Measurements from ENCODE around the gene LRRK2. TPM values are rescaled to one million over a fixed set of nuclear protein-coding genes. Genes with fewer than 3 reads are reported as not detected.

Gene LRRK2
- total RNA-seq, 4 donors from 2014 or later: 4.5 to 10.7 (median 6.2) TPM

GRCh38 chr12:40223646-40224045 is 1.2 kb upstream of the LRRK2 start:
- no peaks in the 10 kb centered on the region for H3K9me3 ChIP-seq
- H3K27me3 ChIP-seq: no peaks in the 10 kb centered on the region
- ATAC-seq: no peak
- H3K36me3 ChIP-seq: no peaks in the 10 kb centered on the region
- no peak for DNase-seq
- peak overlapping the region; percentile 74 to 99 (median 94) for H3K27ac ChIP-seq
- H3K4me3 ChIP-seq: peak overlapping the region; percentile 65 to 94 (median 80)
- in situ Hi-C loops (cut with MboI; ENCODE audit: low sequenced_read_pairs in 4 of 4): loop anchor here in 1 of 4 donors (10.0 kb wide), 1 partner anchor 69 kb away; no protein-coding TSS in a partner anchor
- H3K4me1 ChIP-seq: peaks cover 11 to 23% of the 10 kb centered on the region in 2 donors
- intact Hi-C loops (cut with DNase I; ENCODE audit: low total_unique reads): loop anchor here (2.0 to 10.0 kb wide), 2 partner anchors 71 to 779 kb away; partner anchors contain the start of gene KIF21A
- no peak for TF ChIP-seq CTCF (IDR thresholded peaks at IDR 0.05 in 4 of 5, conservative IDR thresholded peaks at IDR 0.05 in 1 of 5)
- no peak for TF ChIP-seq POLR2A (IDR thresholded peaks at IDR 0.05)

GRCh38 chr12:40225337-40225983 is 663 bp downstream of the LRRK2 start:
- H3K36me3 ChIP-seq: no peaks in the 10 kb centered on the region
- DNase-seq (no peak), ATAC-seq (peak; percentile 10 to 11)
- H3K4me3 ChIP-seq: peak overlapping the region; percentile 65 to 94 (median 80)
- peak overlapping the region; percentile 74 to 99 (median 94) for H3K27ac ChIP-seq
- H3K4me1 ChIP-seq: peaks cover 11 to 23% of the 10 kb centered on the region in 2 donors
- TF ChIP-seq CTCF (IDR thresholded peaks at IDR 0.05 in 4 of 5, conservative IDR thresholded peaks at IDR 0.05 in 1 of 5): no peak
- no peak for TF ChIP-seq POLR2A (IDR thresholded peaks at IDR 0.05)
- H3K27me3 ChIP-seq: no peaks in the 10 kb centered on the region
- H3K9me3 ChIP-seq: no peaks in the 10 kb centered on the region
- intact Hi-C loops (cut with DNase I; ENCODE audit: low total_unique reads) (loop anchor here (2.0 to 10.0 kb wide), 2 partner anchors 73 to 781 kb away; partner anchors contain the start of gene KIF21A), in situ Hi-C loops (cut with MboI; ENCODE audit: low sequenced_read_pairs in 4 of 4) (loop anchor here in 1 of 4 donors (10.0 kb wide), 1 partner anchor 71 kb away; no protein-coding TSS in a partner anchor)

- no peak for TF ChIP-seq CTCF (IDR thresholded peaks at IDR 0.05 in 4 of 5, conservative IDR thresholded peaks at IDR 0.05 in 1 of 5)
- no peak for TF ChIP-seq POLR2A (IDR thresholded peaks at IDR 0.05)
- ATAC-seq: no peak
- Histone ChIP-seq H3K4me1 (peaks cover 11 to 23% of the 10 kb centered on the region in 2 donors), H3K9me3 (no peaks in the 10 kb centered on the region), H3K27me3 (no peaks in the 10 kb centered on the region), H3K4me3 (peak overlapping the region; percentile 65 to 94 (median 80)), H3K36me3 (no peaks in the 10 kb centered on the region), H3K27ac (peak overlapping the region; percentile 74 to 99 (median 94))
- intact Hi-C loops (cut with DNase I; ENCODE audit: low total_unique reads): loop anchor here (2.0 to 10.0 kb wide), 2 partner anchors 73 to 781 kb away; partner anchors contain the start of gene KIF21A
- no peak for DNase-seq
- in situ Hi-C loops (cut with MboI; ENCODE audit: low sequenced_read_pairs in 4 of 4): loop anchor here in 1 of 4 donors (10.0 kb wide), 1 partner anchor 71 kb away; no protein-coding TSS in a partner anchor
Measured at GRCh38 chr12:40225984-40226602, 1.3 kb downstream of the LRRK2 start.

GRCh38 chr12:40226705-40227104 is 1.9 kb downstream of the LRRK2 start:
- no peaks in the 10 kb centered on the region for H3K9me3 ChIP-seq
- H3K27me3 ChIP-seq: no peaks in the 10 kb centered on the region
- H3K4me1 ChIP-seq: peaks cover 11 to 23% of the 10 kb centered on the region in 2 donors
- H3K36me3 ChIP-seq: no peaks in the 10 kb centered on the region
- TF ChIP-seq CTCF (IDR thresholded peaks at IDR 0.05 in 4 of 5, conservative IDR thresholded peaks at IDR 0.05 in 1 of 5): no peak
- TF ChIP-seq POLR2A (IDR thresholded peaks at IDR 0.05): no peak
- ATAC-seq: peak; percentile 26 to 33
- peak overlapping the region in 3 of 4 donors; percentile 65 to 94 (median 81) for H3K4me3 ChIP-seq
- peak overlapping the region; percentile 74 to 99 (median 94) for H3K27ac ChIP-seq
- in situ Hi-C loops (cut with MboI; ENCODE audit: low sequenced_read_pairs in 4 of 4) (loop anchor here in 1 of 4 donors (10.0 kb wide), 1 partner anchor 72 kb away; no protein-coding TSS in a partner anchor), intact Hi-C loops (cut with DNase I; ENCODE audit: low total_unique reads) (loop anchor here (10.0 kb wide), 1 partner anchor 782 kb away; the partner anchor contains the start of gene KIF21A)
- peak; percentile 12 to 49 for DNase-seq

All from gastrocnemius medialis (tissue), 4 donors.